GM12892 (cell line): Measurements from ENCODE around the gene JARID2.

Experiments used
- POLR2A ChIP-seq: IDR thresholded peaks from 2 replicates; pipeline ENCODE4 v1.6.1; 2011; ENCODE audit warnings: low read depth, low read length, control low read depth
- POLR2AphosphoS5 ChIP-seq: IDR thresholded peaks from 2 replicates; pipeline ENCODE4 v1.6.1; 2011; ENCODE audit warnings: low read depth, low read length, control low read depth

DNA sequence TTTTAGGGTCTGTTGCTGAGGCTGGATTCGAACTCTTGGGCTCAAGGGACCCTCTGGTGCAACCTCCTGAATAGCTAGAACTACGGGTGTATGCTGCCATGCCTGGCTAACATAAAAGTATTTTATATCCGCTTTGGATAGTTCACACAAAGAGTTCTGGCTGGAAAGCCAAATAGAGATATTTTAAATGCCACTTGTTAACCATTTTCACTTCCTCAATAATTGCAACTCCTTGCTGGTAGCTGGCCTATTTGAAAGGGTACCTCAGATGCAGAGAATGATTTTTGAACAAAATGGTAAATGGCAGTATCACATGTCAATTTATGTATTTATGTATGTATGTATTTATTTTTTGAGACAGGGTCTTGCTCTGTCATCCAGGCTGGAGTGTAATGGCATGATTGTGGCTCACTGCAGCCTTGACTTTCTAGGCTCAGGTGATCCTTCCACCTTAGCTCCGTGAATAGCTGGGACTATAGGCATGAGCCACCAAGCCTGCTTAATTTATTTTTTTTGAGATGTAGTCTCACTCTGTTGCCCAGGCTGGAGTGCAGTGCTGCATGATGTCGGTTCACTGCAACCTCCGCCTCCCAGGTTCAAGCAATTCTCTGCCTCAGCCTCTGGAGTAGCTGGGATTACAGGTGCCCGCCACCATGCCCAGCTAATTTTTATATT, 12.9 kb upstream of the JARID2 start:
- no peak for TF ChIP-seq POLR2A
- TF ChIP-seq POLR2AphosphoS5 = no peak
